Left cardiac atrium (tissue), 4 donors: Measurements from ENCODE around the gene PCDHB2. TPM values are rescaled to one million over a fixed set of nuclear protein-coding genes. Genes with fewer than 3 reads are reported as not detected.
"Not testable (repeated sequence)": the region's sequence is repeated elsewhere in the genome, so short reads cannot be mapped to it uniquely, and the experiment has no call there.

Experiments used
- ATAC-seq, 2 donors: fragments of 200-7000 bp; cut with Tn5 transposase; one replicate each; pipeline ENCODE4 v1.9.1; 2020; ENCODE audit warnings: mild to moderate bottlenecking in 2 of 2, moderate library complexity in 2 of 2
- DNase-seq: peaks from one replicate; pipeline ENCODE4 v3.0.0-alpha.2; 2020
- intact Hi-C, 2 donors: fragments of 100-400 bp; cut with DNase I; formaldehyde crosslinking; loops; one replicate each; pipeline versions ENCODE4 v1.14.1 to v1.15.1; 2022 to 2023
- total RNA-seq, 2 donors: library from RNA; stranded (reverse); fragmentation: NEBNext Ultra II Directional; extraction: Animal tissue kit (Norgen Biotek cat#: 25700); gene quantifications; one replicate each; pipeline ENCODE4 v1.2.1, GENCODE V29; 2021
- donor health status: DM: no; HTN: yes; CAD: no.
- donor health status: DM: no; HTN: yes; CAD: no; lungs with severe emphysema.
- donor health status: DM: yes; HTN: yes; CAD: no.
- donor health status: Dilated cardiomyopathy.

PCDHB2 gene
- total RNA-seq, 2 donors from 2014 or later = 2.9 to 3.1 TPM

- ATAC-seq = no peak
- no peak for DNase-seq
- intact Hi-C loops = no loop called here
Measured at GRCh38 chr5:141127305-141127704, 32.9 kb downstream of the PCDHB2 start.

GRCh38 chr5:141135030-141135717 is 40.8 kb downstream of the PCDHB2 start, which contains the start of gene PCDHB5:
PCDHB5 (plus strand) TSS chr5:141135206; CDS start chr5:141135435, 229 bp downstream.
- intact Hi-C loops = no loop called here

GRCh38 chr5:141135718-141136266 is 41.4 kb downstream of the PCDHB2 start:
- no peak for ATAC-seq
- no peak for DNase-seq
- intact Hi-C loops = no loop called here

More at GRCh38 chr5:141135030-141135717, 40.8 kb downstream of the PCDHB2 start, which contains the start of gene PCDHB5:
- DNase-seq = no peak
- ATAC-seq = peak; percentile 42 to 47

- intact Hi-C loops, ATAC-seq, DNase-seq: not testable (repeated sequence)
Measured at GRCh38 chr5:141137346-141137745, 42.9 kb downstream of the PCDHB2 start.

Other genes with a start within 250 kb of the PCDHB2 start
- gene PCDHA9, start 246.2 kb upstream of the PCDHB2 start, total RNA-seq = under 1 TPM; 0.03 to 0.05 TPM
- gene PCDHA10, start 238.7 kb upstream of the PCDHB2 start, total RNA-seq = under 1 TPM; 0.44 to 0.55 TPM
- under 1 TPM; 0.09 to 0.29 TPM for gene PCDHA11, start 225.7 kb upstream of the PCDHB2 start, total RNA-seq
- under 1 TPM; 0.15 to 0.34 TPM for gene PCDHA12, start 219.3 kb upstream of the PCDHB2 start, total RNA-seq
- gene PCDHA13, start 212.5 kb upstream of the PCDHB2 start, total RNA-seq = under 1 TPM; 0.27 to 0.31 TPM
- gene PCDHAC1, start 168.3 kb upstream of the PCDHB2 start, total RNA-seq = 1 to 10 TPM in 1 of 2 donors, under 1 TPM in 1; 0.65 to 1.0 TPM
- 1 to 10 TPM; 1.7 to 2.9 TPM for gene PCDHAC2, start 128.1 kb upstream of the PCDHB2 start, total RNA-seq
- not detected for gene PCDHB1, start 43.2 kb upstream of the PCDHB2 start, total RNA-seq
- gene PCDHB3, start 5.9 kb downstream of the PCDHB2 start, total RNA-seq = 1 to 10 TPM; 1.3 to 1.9 TPM
- 1 to 10 TPM; 1.6 to 2.4 TPM for gene PCDHB4, start 27.2 kb downstream of the PCDHB2 start, total RNA-seq
- 1 to 10 TPM; 2.7 to 3.1 TPM for gene PCDHB5, start 40.6 kb downstream of the PCDHB2 start, total RNA-seq
- under 1 TPM; 0.71 to 0.86 TPM for gene PCDHB6, start 55.4 kb downstream of the PCDHB2 start, total RNA-seq
- gene PCDHB7, start 78.0 kb downstream of the PCDHB2 start, total RNA-seq = 1 to 10 TPM; 1.0 to 1.7 TPM
- 1 to 10 TPM; 2.6 to 6.1 TPM for gene PCDHB8, start 83.2 kb downstream of the PCDHB2 start, total RNA-seq
- gene PCDHB16, start 87.8 kb downstream of the PCDHB2 start, total RNA-seq = 1 to 10 TPM; 2.6 to 3.1 TPM
- gene PCDHB9, start 92.5 kb downstream of the PCDHB2 start, total RNA-seq = 1 to 10 TPM; 2.5 to 4.3 TPM
- 1 to 10 TPM; 1.3 to 1.5 TPM for gene PCDHB10, start 97.7 kb downstream of the PCDHB2 start, total RNA-seq
- gene PCDHB11, start 105.0 kb downstream of the PCDHB2 start, total RNA-seq = 1 to 10 TPM; 1.8 to 3.3 TPM
- 1 to 10 TPM; 2.4 to 2.6 TPM for gene PCDHB12, start 114.1 kb downstream of the PCDHB2 start, total RNA-seq
- gene PCDHB13, start 119.3 kb downstream of the PCDHB2 start, total RNA-seq = 1 to 10 TPM; 3.5 to 5.3 TPM
- 1 to 10 TPM; 3.9 to 5.8 TPM for gene PCDHB14, start 128.7 kb downstream of the PCDHB2 start, total RNA-seq
- 1 to 10 TPM; 4.5 to 5.7 TPM for gene PCDHB15, start 150.8 kb downstream of the PCDHB2 start, total RNA-seq
- not detected for gene SLC25A2, start 209.4 kb downstream of the PCDHB2 start, total RNA-seq
- gene TAF7, start 226.2 kb downstream of the PCDHB2 start, total RNA-seq = 10 to 100 TPM; 86.3 to 93.5 TPM
- 1 to 10 TPM; 1.4 to 1.8 TPM for gene PCDHGA1, start 235.9 kb downstream of the PCDHB2 start, total RNA-seq
- gene PCDHGA2, start 244.1 kb downstream of the PCDHB2 start, total RNA-seq = 1 to 10 TPM; 4.5 to 7.3 TPM
- gene PCDHGA3, start 249.2 kb downstream of the PCDHB2 start, total RNA-seq = 1 to 10 TPM; 5.0 to 5.8 TPM